GM23338 (cell line): ENCODE data around the gene COX11.

ENCODE experiments used
- CREB1 ChIP-seq: fragments of 250-450 bp; sonication (Bioruptor Pico); IDR thresholded peaks from 2 replicates; pipeline ENCODE4 v1.5.0; 2020; ENCODE audit warnings: low read depth, mild to moderate bottlenecking, moderate library complexity
- EZH2 ChIP-seq: fragments of 200-600 bp; sonication (generic); IDR thresholded peaks from one replicate; pipeline ENCODE4 v1.8.0; 2017; ENCODE audit warnings: antibody characterized with exemption, mild to moderate bottlenecking, low read depth; ENCODE audit not compliant: unreplicated experiment
- EZH2phosphoT487 ChIP-seq: fragments of 200-600 bp; sonication (generic); IDR thresholded peaks from one replicate; pipeline ENCODE4 v1.8.1; 2018; ENCODE audit warnings: antibody characterized with exemption; ENCODE audit not compliant: unreplicated experiment
- JUNB ChIP-seq: IDR thresholded peaks from one replicate; pipeline ENCODE4 v1.6.1; 2016; ENCODE audit warnings: antibody characterized with exemption; ENCODE audit not compliant: unreplicated experiment
- POLR2AphosphoS5 ChIP-seq: IDR thresholded peaks from 2 replicates; pipeline ENCODE4 v1.6.1; 2016; ENCODE audit warnings: antibody characterized with exemption, low read depth
- STAT1 ChIP-seq: IDR thresholded peaks from one replicate; pipeline ENCODE4 v1.6.1; 2016; ENCODE audit warnings: antibody characterized with exemption; ENCODE audit not compliant: unreplicated experiment
- ZNF331 ChIP-seq: fragments of 250-450 bp; sonication (Bioruptor Pico); IDR thresholded peaks from 2 replicates; pipeline ENCODE4 v1.5.0; 2020; ENCODE audit warnings: low read depth, mild to moderate bottlenecking, moderate library complexity
- TF ChIP-seq, protein P1 (sequence below): IDR thresholded peaks from one replicate; pipeline ENCODE4 v1.6.1; 2018; ENCODE audit warnings: antibody characterized with exemption; ENCODE audit not compliant: unreplicated experiment
- TF ChIP-seq, protein P2 (sequence below), 2 experiments: fragments of 200-600 bp in 1 of 2; sonication (generic) in 1 of 2; conservative IDR thresholded peaks; 2 replicates each; pipeline versions ENCODE4 v1.5.1 to v1.6.1; 2016 to 2017; ENCODE audit warnings: antibody characterized with exemption in 2 of 2, low read depth in 2 of 2, mild to moderate bottlenecking in 2 of 2, moderate library complexity in 1 of 2
- TF ChIP-seq, protein P3 (sequence below): fragments of 250-450 bp; sonication (Bioruptor Pico); IDR thresholded peaks from 2 replicates; pipeline ENCODE4 v1.5.0; 2020; ENCODE audit warnings: mild to moderate bottlenecking, moderate library complexity
- TF ChIP-seq, protein P4 (sequence below): IDR thresholded peaks from 2 replicates; pipeline ENCODE4 v1.6.1; 2016; ENCODE audit warnings: antibody characterized with exemption

DNA sequence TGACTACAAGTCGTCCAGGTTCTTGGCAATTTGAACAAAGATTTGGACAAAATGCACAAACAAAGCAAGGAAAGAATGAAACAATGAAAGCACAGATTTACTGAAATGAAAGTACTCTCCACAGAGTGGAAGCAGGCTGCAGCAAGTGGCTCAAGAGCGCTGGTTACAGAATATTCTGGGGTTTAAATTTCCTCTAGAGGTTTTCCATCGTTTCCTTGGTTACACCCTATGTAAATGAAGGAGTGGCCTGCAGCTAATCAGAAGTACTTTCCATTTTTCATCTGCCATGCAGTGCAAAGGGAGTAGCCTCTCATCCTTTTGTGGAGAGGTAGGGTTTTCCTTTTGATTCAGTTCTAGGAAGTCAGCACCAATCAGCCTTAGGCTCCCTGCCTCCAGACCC, 11.9 kb upstream of the COX11 start:
- no peak for TF ChIP-seq POLR2AphosphoS5
- TF ChIP-seq, protein P1, sequence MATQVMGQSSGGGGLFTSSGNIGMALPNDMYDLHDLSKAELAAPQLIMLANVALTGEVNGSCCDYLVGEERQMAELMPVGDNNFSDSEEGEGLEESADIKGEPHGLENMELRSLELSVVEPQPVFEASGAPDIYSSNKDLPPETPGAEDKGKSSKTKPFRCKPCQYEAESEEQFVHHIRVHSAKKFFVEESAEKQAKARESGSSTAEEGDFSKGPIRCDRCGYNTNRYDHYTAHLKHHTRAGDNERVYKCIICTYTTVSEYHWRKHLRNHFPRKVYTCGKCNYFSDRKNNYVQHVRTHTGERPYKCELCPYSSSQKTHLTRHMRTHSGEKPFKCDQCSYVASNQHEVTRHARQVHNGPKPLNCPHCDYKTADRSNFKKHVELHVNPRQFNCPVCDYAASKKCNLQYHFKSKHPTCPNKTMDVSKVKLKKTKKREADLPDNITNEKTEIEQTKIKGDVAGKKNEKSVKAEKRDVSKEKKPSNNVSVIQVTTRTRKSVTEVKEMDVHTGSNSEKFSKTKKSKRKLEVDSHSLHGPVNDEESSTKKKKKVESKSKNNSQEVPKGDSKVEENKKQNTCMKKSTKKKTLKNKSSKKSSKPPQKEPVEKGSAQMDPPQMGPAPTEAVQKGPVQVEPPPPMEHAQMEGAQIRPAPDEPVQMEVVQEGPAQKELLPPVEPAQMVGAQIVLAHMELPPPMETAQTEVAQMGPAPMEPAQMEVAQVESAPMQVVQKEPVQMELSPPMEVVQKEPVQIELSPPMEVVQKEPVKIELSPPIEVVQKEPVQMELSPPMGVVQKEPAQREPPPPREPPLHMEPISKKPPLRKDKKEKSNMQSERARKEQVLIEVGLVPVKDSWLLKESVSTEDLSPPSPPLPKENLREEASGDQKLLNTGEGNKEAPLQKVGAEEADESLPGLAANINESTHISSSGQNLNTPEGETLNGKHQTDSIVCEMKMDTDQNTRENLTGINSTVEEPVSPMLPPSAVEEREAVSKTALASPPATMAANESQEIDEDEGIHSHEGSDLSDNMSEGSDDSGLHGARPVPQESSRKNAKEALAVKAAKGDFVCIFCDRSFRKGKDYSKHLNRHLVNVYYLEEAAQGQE, result no peak
- TF ChIP-seq, protein P2, sequence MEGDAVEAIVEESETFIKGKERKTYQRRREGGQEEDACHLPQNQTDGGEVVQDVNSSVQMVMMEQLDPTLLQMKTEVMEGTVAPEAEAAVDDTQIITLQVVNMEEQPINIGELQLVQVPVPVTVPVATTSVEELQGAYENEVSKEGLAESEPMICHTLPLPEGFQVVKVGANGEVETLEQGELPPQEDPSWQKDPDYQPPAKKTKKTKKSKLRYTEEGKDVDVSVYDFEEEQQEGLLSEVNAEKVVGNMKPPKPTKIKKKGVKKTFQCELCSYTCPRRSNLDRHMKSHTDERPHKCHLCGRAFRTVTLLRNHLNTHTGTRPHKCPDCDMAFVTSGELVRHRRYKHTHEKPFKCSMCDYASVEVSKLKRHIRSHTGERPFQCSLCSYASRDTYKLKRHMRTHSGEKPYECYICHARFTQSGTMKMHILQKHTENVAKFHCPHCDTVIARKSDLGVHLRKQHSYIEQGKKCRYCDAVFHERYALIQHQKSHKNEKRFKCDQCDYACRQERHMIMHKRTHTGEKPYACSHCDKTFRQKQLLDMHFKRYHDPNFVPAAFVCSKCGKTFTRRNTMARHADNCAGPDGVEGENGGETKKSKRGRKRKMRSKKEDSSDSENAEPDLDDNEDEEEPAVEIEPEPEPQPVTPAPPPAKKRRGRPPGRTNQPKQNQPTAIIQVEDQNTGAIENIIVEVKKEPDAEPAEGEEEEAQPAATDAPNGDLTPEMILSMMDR (conservative IDR thresholded peaks at IDR 0.05; ENCODE audit: low read depth in 2 of 2), result no peak
- TF ChIP-seq EZH2, result no peak
- no peak for TF ChIP-seq STAT1
- TF ChIP-seq JUNB, result no peak
- TF ChIP-seq CREB1 (CRISPR knock-in tag), result no peak
- no peak for TF ChIP-seq EZH2phosphoT487
- TF ChIP-seq, protein P3, sequence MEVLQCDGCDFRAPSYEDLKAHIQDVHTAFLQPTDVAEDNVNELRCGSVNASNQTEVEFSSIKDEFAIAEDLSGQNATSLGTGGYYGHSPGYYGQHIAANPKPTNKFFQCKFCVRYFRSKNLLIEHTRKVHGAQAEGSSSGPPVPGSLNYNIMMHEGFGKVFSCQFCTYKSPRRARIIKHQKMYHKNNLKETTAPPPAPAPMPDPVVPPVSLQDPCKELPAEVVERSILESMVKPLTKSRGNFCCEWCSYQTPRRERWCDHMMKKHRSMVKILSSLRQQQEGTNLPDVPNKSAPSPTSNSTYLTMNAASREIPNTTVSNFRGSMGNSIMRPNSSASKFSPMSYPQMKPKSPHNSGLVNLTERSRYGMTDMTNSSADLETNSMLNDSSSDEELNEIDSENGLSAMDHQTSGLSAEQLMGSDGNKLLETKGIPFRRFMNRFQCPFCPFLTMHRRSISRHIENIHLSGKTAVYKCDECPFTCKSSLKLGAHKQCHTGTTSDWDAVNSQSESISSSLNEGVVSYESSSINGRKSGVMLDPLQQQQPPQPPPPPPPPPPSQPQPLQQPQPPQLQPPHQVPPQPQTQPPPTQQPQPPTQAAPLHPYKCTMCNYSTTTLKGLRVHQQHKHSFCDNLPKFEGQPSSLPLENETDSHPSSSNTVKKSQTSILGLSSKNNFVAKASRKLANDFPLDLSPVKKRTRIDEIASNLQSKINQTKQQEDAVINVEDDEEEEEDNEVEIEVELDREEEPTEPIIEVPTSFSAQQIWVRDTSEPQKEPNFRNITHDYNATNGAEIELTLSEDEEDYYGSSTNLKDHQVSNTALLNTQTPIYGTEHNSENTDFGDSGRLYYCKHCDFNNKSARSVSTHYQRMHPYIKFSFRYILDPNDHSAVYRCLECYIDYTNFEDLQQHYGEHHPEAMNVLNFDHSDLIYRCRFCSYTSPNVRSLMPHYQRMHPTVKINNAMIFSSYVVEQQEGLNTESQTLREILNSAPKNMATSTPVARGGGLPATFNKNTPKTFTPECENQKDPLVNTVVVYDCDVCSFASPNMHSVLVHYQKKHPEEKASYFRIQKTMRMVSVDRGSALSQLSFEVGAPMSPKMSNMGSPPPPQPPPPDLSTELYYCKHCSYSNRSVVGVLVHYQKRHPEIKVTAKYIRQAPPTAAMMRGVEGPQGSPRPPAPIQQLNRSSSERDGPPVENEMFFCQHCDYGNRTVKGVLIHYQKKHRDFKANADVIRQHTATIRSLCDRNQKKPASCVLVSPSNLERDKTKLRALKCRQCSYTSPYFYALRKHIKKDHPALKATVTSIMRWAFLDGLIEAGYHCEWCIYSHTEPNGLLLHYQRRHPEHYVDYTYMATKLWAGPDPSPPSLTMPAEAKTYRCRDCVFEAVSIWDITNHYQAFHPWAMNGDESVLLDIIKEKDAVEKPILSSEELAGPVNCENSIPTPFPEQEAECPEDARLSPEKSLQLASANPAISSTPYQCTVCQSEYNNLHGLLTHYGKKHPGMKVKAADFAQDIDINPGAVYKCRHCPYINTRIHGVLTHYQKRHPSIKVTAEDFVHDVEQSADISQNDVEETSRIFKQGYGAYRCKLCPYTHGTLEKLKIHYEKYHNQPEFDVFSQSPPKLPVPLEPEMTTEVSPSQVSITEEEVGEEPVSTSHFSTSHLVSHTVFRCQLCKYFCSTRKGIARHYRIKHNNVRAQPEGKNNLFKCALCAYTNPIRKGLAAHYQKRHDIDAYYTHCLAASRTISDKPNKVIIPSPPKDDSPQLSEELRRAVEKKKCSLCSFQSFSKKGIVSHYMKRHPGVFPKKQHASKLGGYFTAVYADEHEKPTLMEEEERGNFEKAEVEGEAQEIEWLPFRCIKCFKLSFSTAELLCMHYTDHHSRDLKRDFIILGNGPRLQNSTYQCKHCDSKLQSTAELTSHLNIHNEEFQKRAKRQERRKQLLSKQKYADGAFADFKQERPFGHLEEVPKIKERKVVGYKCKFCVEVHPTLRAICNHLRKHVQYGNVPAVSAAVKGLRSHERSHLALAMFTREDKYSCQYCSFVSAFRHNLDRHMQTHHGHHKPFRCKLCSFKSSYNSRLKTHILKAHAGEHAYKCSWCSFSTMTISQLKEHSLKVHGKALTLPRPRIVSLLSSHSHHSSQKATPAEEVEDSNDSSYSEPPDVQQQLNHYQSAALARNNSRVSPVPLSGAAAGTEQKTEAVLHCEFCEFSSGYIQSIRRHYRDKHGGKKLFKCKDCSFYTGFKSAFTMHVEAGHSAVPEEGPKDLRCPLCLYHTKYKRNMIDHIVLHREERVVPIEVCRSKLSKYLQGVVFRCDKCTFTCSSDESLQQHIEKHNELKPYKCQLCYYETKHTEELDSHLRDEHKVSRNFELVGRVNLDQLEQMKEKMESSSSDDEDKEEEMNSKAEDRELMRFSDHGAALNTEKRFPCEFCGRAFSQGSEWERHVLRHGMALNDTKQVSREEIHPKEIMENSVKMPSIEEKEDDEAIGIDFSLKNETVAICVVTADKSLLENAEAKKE, result no peak
- TF ChIP-seq, protein P4, sequence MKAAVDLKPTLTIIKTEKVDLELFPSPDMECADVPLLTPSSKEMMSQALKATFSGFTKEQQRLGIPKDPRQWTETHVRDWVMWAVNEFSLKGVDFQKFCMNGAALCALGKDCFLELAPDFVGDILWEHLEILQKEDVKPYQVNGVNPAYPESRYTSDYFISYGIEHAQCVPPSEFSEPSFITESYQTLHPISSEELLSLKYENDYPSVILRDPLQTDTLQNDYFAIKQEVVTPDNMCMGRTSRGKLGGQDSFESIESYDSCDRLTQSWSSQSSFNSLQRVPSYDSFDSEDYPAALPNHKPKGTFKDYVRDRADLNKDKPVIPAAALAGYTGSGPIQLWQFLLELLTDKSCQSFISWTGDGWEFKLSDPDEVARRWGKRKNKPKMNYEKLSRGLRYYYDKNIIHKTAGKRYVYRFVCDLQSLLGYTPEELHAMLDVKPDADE, result no peak
- no peak for TF ChIP-seq ZNF331 (CRISPR knock-in tag)
